Neuron (in vitro differentiated cells): ENCODE results near the gene RARG.

Experiments
- H2AFZ ChIP-seq: one replicate; pipeline ENCODE4 v1.6.1; 2013; ENCODE audit warnings: low read depth, mild to moderate bottlenecking, inconsistent platforms, low read length, moderate library complexity
- H3K27me3 ChIP-seq: one replicate; pipeline ENCODE4 v1.6.1; 2013; ENCODE audit warnings: low read length; ENCODE audit not compliant: insufficient read depth
- H3K36me3 ChIP-seq: one replicate; pipeline ENCODE4 v1.6.1; 2013; ENCODE audit warnings: low read length; ENCODE audit not compliant: insufficient read depth
- H3K4me1 ChIP-seq: one replicate; pipeline ENCODE4 v1.6.1; 2013; ENCODE audit warnings: low read length; ENCODE audit not compliant: insufficient read depth
- H3K4me3 ChIP-seq: 2 replicates; pipeline ENCODE4 v1.5.1; 2013; ENCODE audit warnings: mild to moderate bottlenecking, low read length, moderate library complexity
- H3K9me3 ChIP-seq: one replicate; pipeline ENCODE4 v1.6.1; 2013; ENCODE audit warnings: low read length

RARG gene

GRCh38 chr12:53217051-53217930 is 14.7 kb downstream of the RARG start:
- Histone ChIP-seq H3K36me3 (no peaks in the 10 kb centered on the region), H3K4me1 (peaks cover 29% of the 10 kb centered on the region), H2AFZ (no peak overlapping the region), H3K4me3 (no peak overlapping the region), H3K27me3 (peaks cover 24% of the 10 kb centered on the region), H3K9me3 (no peaks in the 10 kb centered on the region)

GRCh38 chr12:53215497-53215896 is 16.5 kb downstream of the RARG start:
- Histone ChIP-seq H3K4me1 (peaks cover 21% of the 10 kb centered on the region), H3K27me3 (peaks cover 24% of the 10 kb centered on the region), H3K36me3 (no peaks in the 10 kb centered on the region), H2AFZ (no peak overlapping the region), H3K4me3 (no peak overlapping the region), H3K9me3 (no peaks in the 10 kb centered on the region)

DNA sequence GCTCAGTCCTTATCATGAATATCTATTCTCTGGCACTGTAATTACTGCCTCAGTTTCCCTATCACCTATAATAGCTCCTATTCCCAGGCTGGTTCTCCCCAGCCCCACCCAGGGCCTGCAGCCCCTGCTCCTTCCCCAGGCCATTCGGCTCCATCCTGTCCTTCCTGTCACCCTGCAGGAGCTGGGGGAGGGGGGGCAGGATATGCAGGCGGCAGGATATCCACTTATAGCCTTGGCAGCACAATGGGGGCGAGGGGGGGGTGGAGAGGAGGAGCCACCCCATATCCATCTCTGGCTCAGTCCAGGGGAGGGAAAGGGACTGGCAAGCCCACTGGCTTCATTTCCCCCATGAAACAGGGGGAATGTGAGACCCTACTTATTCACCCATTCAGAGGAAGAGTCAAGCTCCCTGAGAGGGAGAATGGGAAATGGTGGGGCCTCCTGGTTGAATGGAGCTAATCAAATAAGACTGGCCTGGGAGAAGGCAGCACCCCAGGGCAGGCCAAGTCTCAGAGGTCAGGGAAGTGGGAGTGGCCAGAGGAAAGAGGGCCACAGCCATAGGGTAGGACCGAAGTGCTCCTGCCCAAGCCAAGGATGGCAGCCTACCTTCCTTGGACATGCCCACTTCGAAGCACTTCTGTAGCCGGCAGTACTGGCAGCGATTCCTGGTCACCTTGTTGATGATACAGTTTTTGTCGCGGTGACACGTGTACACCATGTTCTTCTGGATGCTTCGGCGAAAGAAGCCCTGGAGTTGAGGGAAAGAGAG is 17.1 kb downstream of the RARG start:
- no peaks in the 10 kb centered on the region for H3K9me3 ChIP-seq
- H2AFZ ChIP-seq: no peak overlapping the region
- peaks cover 24% of the 10 kb centered on the region for H3K27me3 ChIP-seq
- H3K4me3 ChIP-seq: no peak overlapping the region
- no peaks in the 10 kb centered on the region for H3K36me3 ChIP-seq
- H3K4me1 ChIP-seq: peaks cover 20% of the 10 kb centered on the region

DNA sequence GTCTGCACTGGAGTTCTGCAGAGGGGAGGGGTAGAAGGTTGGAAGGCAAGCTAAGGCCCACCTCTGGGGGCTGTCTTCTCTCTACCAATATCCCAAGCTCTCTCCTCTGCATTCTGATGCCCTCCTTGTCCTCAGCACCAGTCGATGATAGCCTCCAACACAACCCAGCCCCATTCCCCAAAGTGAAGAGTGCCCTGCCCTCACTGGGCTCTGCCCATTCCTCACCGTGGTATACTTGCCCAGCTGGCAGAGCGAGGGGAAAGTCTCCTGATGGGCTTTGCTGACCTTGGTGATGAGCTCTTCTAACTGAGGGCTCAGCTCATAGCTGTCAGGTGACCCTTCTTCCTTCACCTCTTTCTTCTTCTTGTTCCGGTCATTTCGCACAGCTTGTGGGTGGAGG is 17.8 kb downstream of the RARG start:
- Histone ChIP-seq H3K9me3 (no peaks in the 10 kb centered on the region), H3K27me3 (peaks cover 18% of the 10 kb centered on the region), H3K4me1 (peaks cover 13% of the 10 kb centered on the region), H3K4me3 (no peak overlapping the region), H3K36me3 (no peaks in the 10 kb centered on the region), H2AFZ (no peak overlapping the region)

- no peaks in the 10 kb centered on the region for H3K36me3 ChIP-seq
- no peak overlapping the region for H3K4me3 ChIP-seq
- peaks cover 14% of the 10 kb centered on the region for H3K27me3 ChIP-seq
- no peak overlapping the region for H2AFZ ChIP-seq
- peaks cover 9% of the 10 kb centered on the region for H3K4me1 ChIP-seq
- H3K9me3 ChIP-seq: no peaks in the 10 kb centered on the region
Observed at GRCh38 chr12:53213348-53213747, 18.7 kb downstream of the RARG start.

DNA sequence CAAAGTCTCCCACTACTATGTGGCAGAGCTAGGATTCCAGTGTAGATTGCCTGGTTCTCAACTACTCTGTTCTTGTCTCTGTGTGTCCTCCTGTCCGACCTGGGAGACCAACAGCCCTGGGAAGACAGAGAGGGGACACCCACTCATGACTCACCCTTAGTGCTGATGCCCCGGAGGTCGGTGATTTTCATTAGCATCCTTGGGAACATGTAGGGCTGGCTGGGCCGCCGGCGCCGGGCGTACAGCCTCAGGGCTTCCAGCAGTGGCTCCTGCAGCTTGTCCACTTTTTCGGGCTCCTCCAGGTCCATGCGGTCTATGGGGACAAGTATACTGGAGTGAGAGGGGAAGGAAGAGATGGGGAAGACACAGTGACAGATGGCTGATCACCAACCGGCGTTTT is 19.1 kb downstream of the RARG start:
- Histone ChIP-seq H3K36me3 (no peaks in the 10 kb centered on the region), H3K27me3 (peaks cover 12% of the 10 kb centered on the region), H2AFZ (no peak overlapping the region), H3K9me3 (no peaks in the 10 kb centered on the region), H3K4me1 (peaks cover 9% of the 10 kb centered on the region), H3K4me3 (no peak overlapping the region)

DNA sequence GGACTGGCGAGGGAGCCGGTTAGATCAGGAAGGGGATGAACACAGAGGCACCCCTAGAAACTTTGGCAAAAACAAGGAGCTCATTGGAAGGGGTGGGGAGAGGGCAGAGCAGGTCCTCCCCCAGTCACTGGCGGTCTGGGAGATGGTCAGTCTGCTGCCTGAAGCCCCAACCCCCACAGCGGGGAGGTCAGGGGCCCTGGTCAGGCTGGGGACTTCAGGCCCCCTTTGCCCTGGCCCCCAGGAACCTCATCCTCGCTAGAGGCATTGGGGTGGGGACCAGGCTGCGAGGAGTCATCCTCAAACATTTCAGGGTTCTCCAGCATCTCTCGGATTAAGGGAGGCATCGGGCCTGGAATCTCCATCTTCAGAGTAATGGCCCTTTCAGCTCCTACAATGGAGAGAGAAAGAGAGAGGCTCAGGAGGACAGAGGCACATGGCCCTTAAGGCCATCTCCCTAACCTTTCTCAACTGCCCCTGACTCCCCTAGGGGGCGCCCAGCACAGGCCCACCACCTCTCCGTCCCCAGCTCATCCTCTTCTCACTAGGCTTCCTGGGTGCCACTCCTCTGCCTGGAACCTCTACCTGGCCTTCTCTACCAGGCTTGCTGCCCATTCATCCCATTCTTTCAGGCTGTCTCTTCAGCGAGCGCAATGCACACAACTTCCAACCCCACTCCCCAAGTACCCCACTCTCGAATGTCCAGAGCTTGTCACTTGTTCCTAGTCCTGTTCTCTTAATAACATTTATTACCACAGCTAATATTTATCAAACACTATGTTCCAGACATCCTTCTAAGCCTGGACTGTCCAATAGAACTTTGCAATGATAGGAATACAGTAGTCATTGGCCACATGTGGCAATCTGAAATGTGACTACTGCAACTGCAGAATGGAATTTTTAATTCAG is 20.3 kb downstream of the RARG start:
- Histone ChIP-seq H3K4me3 (no peak overlapping the region), H3K4me1 (peaks cover under 1% of the 10 kb centered on the region), H2AFZ (no peak overlapping the region)

DNA sequence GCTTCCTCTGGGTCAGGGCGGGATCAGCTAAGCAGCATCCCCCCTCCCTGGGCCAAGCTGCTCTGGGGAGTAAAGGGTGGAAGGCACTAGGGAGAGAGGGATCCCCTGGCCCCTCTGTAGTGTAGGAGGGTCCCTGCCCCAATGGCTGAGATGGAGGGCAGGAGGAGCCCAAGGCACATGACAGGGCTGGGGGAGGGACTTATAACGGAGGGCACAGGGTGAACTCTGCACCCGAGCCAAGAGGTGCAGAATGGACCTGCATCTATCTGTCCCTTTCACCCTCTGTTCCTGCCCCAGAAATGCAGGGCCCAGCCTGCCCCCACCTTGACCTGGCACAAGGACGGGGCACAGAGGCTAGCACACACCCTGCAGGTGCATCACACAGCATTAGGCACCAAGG is 21.2 kb downstream of the RARG start:
- H3K4me3 ChIP-seq: no peak overlapping the region
- H3K4me1 ChIP-seq: no peaks in the 10 kb centered on the region
- no peaks in the 10 kb centered on the region for H3K9me3 ChIP-seq
- no peak overlapping the region for H2AFZ ChIP-seq
- peaks cover 10% of the 10 kb centered on the region for H3K27me3 ChIP-seq
- no peaks in the 10 kb centered on the region for H3K36me3 ChIP-seq

More for the DNA sequence above, 20.3 kb downstream of the RARG start:
- Histone ChIP-seq H3K36me3 (no peaks in the 10 kb centered on the region), H3K27me3 (peaks cover 11% of the 10 kb centered on the region), H3K9me3 (no peaks in the 10 kb centered on the region)

GRCh38 chr12:53208877-53209463 is 23.0 kb downstream of the RARG start:
- Histone ChIP-seq H3K36me3 (no peaks in the 10 kb centered on the region), H3K4me1 (no peaks in the 10 kb centered on the region), H3K27me3 (peaks cover 15% of the 10 kb centered on the region), H3K9me3 (no peaks in the 10 kb centered on the region), H2AFZ (no peak overlapping the region), H3K4me3 (no peak overlapping the region)

DNA sequence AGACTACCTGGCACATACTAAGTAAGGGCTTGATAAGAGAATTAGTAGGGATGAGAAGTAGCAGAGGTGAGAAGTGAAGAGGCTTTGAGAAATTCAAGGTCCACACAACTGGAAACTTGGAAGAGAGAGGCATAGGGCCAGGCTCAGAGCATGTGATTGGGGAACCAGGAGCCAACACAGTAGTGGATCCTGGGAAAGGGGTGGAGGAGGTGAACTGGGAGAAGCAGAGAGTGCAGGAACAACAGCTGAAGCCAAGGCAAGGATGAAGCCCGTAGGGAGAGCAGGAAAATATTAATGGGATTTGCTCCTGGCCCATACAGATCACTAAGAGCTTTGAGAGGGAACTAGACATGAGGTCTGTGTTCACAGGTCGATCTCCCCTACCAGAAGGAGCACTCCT is 23.6 kb downstream of the RARG start:
- H3K9me3 ChIP-seq: no peaks in the 10 kb centered on the region
- peaks cover 15% of the 10 kb centered on the region for H3K27me3 ChIP-seq
- no peaks in the 10 kb centered on the region for H3K36me3 ChIP-seq
- H3K4me3 ChIP-seq: no peak overlapping the region
- no peaks in the 10 kb centered on the region for H3K4me1 ChIP-seq
- H2AFZ ChIP-seq: no peak overlapping the region

- no peak within 1 kb of the TSS for H2AFZ ChIP-seq
- peaks cover 15% of the 10 kb centered on the region for H3K27me3 ChIP-seq
- H3K9me3 ChIP-seq: no peaks in the 10 kb centered on the region
- H3K4me1 ChIP-seq: no peaks in the 10 kb centered on the region
- H3K36me3 ChIP-seq: no peaks in the 10 kb centered on the region
- H3K4me3 ChIP-seq: no peak within 1 kb of the TSS
Observed at GRCh38 chr12:53207042-53207441, 25.0 kb downstream of the RARG start, which contains the start of gene ITGB7. TSS of gene ITGB7 (minus strand) at chr12:53207251. CDS start at chr12:53200443, 6,808 bp downstream.

GRCh38 chr12:53205747-53206419 is 26.1 kb downstream of the RARG start:
- H3K9me3 ChIP-seq: no peaks in the 10 kb centered on the region
- peaks cover 15% of the 10 kb centered on the region for H3K27me3 ChIP-seq
- H3K4me3 ChIP-seq: no peak overlapping the region
- no peak overlapping the region for H2AFZ ChIP-seq
- no peaks in the 10 kb centered on the region for H3K36me3 ChIP-seq
- H3K4me1 ChIP-seq: peaks cover 3% of the 10 kb centered on the region
